Activated T-helper 1 cell treated with anti-CD3 and anti-CD28 coated beads, Interleukin-12 subunit alpha, Interleukin-12 subunit beta, Interleukin-2, Interleukin-4 antibody, amounts not matched to agents 30 ng/mL and 10 ng/mL and 1 ng/mL, durations not matched to agents 14 hours and 24 hours and 36 hours (primary cell): ENCODE data around the gene ERN1. TPM values are rescaled to one million over a fixed set of nuclear protein-coding genes. Genes with fewer than 3 reads are reported as not detected.
"Not testable (repeated sequence)": the region's sequence is repeated elsewhere in the genome, so short reads cannot be mapped to it uniquely, and the experiment has no call there.

ENCODE experiments used
- DNase-seq: peaks from one replicate; pipeline ENCODE4 v3.0.0; 2021; ENCODE audit warnings: low spot score
- H3K27ac Mint-ChIP-seq: one replicate; pipeline ENCODE4 v1.8.0; 2021; ENCODE audit warnings: mild to moderate bottlenecking, mixed read lengths
- H3K27me3 Mint-ChIP-seq: one replicate; pipeline ENCODE4 v1.8.0; 2022; ENCODE audit warnings: mild to moderate bottlenecking, moderate library complexity, mixed read lengths; ENCODE audit not compliant: insufficient read depth
- H3K36me3 Mint-ChIP-seq: one replicate; pipeline ENCODE4 v1.8.0; 2021; ENCODE audit warnings: low read depth, mixed read lengths
- H3K4me1 Mint-ChIP-seq: one replicate; pipeline ENCODE4 v1.8.0; 2021; ENCODE audit warnings: low read depth, mixed read lengths
- H3K4me3 Mint-ChIP-seq: one replicate; pipeline ENCODE4 v1.8.0; 2021; ENCODE audit warnings: mild to moderate bottlenecking, moderate library complexity, mixed read lengths
- H3K9me3 Mint-ChIP-seq: one replicate; pipeline ENCODE4 v1.8.0; 2021; ENCODE audit warnings: mixed read lengths
- intact Hi-C: fragments of 100-400 bp; cut with micrococcal nuclease; formaldehyde crosslinking; loops from one replicate; pipeline ENCODE4 v1.15.1; 2024
- total RNA-seq: library from RNA; stranded (reverse); gene quantifications from 2 replicates; pipeline ENCODE4 v1.2.3, GENCODE V29; 2022

The ERN1 gene
- total RNA-seq, 1 donor from 2014 or later = 90.0 TPM

DNA sequence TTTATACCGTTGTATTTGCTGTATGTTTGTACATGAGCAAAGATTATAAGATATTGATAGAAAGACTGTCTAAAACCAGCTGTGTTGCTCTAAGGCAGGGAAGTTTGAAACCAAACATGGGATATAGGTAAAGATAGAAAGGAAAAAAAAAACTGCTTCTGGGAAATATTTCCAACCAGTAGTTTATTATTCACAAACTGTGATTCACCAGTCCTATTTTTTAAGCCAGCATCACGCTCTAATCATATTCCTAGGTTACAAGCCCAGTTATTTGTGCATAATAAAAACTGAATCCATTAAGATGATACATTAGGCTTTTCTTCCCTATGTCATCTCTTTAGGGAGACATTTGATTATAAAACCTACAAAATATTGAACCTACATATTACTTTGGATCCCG is 4.0 kb downstream of the ERN1 start:
- H3K9me3 Mint-ChIP-seq = no peaks in the 10 kb centered on the region
- H3K27me3 Mint-ChIP-seq = no peaks in the 10 kb centered on the region
- H3K4me1 Mint-ChIP-seq = peaks cover 79% of the 10 kb centered on the region
- intact Hi-C loops = no loop called here
- peak overlapping the region; percentile 98 for H3K4me3 Mint-ChIP-seq
- DNase-seq = no peak
- peaks cover 52% of the 10 kb centered on the region for H3K36me3 Mint-ChIP-seq
- no peak overlapping the region for H3K27ac Mint-ChIP-seq

DNA sequence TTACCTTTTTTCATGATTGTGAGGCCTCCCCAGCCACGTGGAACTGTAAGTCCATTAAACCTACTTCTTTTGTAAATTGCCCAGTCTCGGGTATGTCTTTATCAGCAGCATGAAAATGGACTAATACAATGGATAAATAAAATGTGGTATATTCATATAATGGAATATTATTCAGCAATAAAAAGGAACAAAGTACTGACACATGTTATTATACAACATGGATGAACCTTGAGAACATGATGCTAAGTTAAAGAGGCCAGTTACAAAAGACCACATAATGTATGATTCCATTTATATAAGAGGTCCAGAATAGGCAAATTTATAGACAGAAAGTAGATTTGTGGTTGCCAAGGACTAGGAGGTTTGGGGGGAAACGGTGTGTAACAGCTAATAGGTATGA is 5.3 kb downstream of the ERN1 start:
- peak overlapping the region; percentile 64 for H3K27ac Mint-ChIP-seq
- no peak for DNase-seq
- peaks cover 83% of the 10 kb centered on the region for H3K4me1 Mint-ChIP-seq
- peaks cover 57% of the 10 kb centered on the region for H3K36me3 Mint-ChIP-seq
- H3K9me3 Mint-ChIP-seq = no peaks in the 10 kb centered on the region
- H3K27me3 Mint-ChIP-seq = no peaks in the 10 kb centered on the region
- peak overlapping the region; percentile 29 for H3K4me3 Mint-ChIP-seq
- intact Hi-C loops = no loop called here

DNA sequence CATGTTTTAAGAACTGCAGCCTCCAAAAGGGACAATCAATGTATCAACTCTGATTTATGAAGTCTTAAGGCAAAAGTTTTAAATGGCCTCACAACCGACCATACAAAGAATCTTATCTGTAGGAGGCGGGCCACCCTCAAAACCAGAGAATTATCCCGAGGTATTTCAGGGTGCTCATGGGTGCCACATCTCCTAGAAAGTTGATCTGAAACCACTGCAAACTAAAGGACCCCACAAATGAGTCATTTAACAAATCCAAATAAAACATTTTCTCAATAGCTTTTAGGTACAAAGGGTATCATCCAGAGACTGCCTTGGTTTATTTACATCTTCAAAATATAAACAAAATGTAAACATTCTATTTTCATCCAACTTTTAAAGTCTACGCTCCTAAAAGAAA is 6.8 kb downstream of the ERN1 start:
- intact Hi-C loops = no loop called here
- peak overlapping the region; percentile 58 for H3K4me3 Mint-ChIP-seq
- H3K4me1 Mint-ChIP-seq = peaks cover 83% of the 10 kb centered on the region
- peaks cover 53% of the 10 kb centered on the region for H3K36me3 Mint-ChIP-seq
- H3K9me3 Mint-ChIP-seq = no peaks in the 10 kb centered on the region
- H3K27me3 Mint-ChIP-seq = no peaks in the 10 kb centered on the region
- DNase-seq = no peak
- no peak overlapping the region for H3K27ac Mint-ChIP-seq

DNA sequence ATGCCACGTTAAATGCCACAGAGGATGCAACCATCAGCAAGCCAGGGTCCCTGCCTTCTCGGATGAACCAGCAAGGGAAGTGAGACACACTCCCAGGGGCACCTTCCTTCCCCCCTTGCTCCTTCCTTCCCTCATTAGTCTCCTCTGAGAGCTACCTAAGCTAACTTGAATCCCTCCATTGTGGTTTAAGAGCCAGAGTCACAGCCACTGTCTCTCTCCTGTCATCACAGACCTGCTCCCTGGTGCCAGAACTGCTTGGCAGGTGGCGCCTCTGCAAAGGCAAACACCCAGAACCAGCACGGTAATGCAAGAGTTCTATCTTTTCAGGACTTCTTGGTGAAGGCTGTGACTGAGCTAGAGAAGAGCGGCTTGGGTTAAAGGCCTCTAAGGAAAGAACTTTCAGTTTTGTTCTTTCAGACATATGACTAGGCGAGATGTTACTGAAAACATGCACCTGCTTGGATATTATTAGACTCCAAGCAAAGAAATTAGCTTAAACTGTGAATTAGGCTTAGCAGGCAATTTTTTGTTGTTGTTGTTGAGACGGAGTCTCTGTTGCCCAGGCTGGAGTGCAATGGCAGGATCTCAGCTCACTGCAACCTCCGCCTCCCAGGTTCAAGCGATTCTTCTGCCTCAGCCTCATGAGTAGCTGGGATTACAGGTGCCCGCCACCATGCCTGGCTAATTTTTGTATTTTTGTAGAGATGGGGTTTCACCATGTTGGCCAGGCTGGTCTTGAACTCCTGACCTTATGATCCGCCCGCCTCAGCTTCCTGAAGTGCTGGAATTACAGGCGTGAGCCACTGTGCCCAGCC is 8.8 kb downstream of the ERN1 start:
- peak overlapping the region; percentile 79 for H3K4me3 Mint-ChIP-seq
- intact Hi-C loops = loop anchor here (1.0 to 2.0 kb wide), 4 partner anchors 9 to 60 kb away; partner anchors contain the start of gene ERN1

DNA sequence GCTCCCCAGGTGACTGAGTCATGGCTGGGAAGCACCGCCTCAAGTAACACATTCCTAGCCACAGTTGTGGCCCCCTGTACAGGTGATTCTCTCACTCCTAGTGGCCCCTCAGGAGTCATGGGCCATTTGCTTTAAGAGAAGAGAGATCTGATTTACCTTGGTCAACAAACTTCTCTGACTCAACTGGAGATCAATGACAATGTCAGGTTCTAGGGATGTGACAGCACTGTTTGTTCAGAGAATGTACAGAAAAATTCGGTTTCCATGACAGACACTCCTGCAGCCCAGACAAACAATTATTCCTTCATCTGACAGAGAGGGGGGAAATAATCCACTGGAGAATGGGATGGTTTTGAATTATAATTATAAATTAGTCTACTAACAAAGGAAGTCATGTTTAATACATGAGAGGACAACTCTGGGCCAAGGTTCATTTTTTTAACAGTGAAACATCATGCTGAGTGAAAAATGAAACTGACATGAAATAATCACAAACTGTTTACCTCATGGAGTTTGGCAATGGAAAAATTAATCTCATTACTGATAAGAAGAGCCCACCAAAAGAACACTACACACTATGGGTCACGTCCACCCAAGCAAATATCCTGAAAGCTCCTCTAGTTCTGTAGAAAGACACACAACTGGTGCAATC is 9.7 kb downstream of the ERN1 start:
- Mint-ChIP-seq H3K27ac (peak overlapping the region; percentile 98), H3K4me3 (peak overlapping the region; percentile 79), H3K4me1 (peaks cover 85% of the 10 kb centered on the region), H3K9me3 (no peaks in the 10 kb centered on the region), H3K27me3 (no peaks in the 10 kb centered on the region), H3K36me3 (peaks cover 55% of the 10 kb centered on the region)
- DNase-seq = no peak
- intact Hi-C loops = loop anchor here (2.0 kb wide), 1 partner anchor 59 kb away; no protein-coding TSS in a partner anchor

More for the DNA sequence above, 8.8 kb downstream of the ERN1 start:
- Mint-ChIP-seq H3K27ac (peak overlapping the region; percentile 98), H3K4me1 (peaks cover 85% of the 10 kb centered on the region), H3K36me3 (peaks cover 49% of the 10 kb centered on the region)
- not testable (repeated sequence) for H3K9me3 Mint-ChIP-seq, H3K27me3 Mint-ChIP-seq
- peak; percentile 38 for DNase-seq

DNA sequence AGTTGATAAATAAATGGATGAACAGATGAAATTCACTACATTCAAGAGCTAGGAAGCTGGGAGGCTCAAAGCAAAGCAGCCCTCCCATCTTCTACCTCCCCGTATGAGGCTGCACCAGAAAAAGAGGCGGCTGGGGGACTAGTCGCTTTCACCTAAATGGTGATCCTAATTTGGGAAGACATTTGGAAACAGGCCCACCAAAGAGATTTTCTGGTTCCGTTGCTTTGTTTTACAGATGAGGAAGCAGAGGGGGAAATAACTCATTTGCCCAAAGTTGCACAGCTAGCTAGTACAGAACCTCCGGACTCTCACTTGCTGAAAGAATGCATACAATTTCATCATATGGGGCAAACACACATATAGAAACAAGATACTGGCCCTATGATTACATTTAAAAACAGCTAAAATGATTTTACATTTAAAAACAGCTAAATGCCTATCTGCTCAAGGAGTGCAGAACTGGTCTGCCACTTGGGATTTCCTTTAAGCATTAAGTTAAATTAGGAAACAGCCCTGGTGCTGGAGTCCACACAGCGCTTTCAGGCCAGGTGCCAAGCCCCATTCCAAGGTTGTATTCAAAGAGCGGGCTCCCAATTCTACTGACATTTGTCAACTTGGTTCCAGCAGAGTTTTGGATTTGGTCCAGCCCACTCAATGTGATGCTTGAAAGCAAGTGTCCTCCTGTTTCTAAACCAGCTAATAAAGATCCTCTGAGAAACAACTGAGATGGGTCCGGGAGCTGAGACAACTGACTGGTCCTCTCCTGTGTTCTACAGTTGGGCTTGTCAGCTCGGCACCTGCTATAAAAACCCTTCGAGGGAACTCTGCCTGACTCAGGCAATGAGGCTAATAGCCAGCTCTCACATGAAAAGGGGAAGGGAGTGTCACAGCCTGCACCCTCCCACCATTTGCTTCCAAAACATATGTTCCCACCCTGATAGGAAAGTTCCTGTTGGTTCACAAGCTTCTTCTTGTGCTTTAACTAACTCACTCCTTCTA is 11.7 kb downstream of the ERN1 start:
- H3K27ac Mint-ChIP-seq = peak overlapping the region; percentile 40
- intact Hi-C loops = no loop called here
- no peaks in the 10 kb centered on the region for H3K9me3 Mint-ChIP-seq
- no peaks in the 10 kb centered on the region for H3K27me3 Mint-ChIP-seq
- H3K4me3 Mint-ChIP-seq = no peak overlapping the region
- H3K36me3 Mint-ChIP-seq = peaks cover 51% of the 10 kb centered on the region
- H3K4me1 Mint-ChIP-seq = peaks cover 79% of the 10 kb centered on the region
- DNase-seq = no peak

DNA sequence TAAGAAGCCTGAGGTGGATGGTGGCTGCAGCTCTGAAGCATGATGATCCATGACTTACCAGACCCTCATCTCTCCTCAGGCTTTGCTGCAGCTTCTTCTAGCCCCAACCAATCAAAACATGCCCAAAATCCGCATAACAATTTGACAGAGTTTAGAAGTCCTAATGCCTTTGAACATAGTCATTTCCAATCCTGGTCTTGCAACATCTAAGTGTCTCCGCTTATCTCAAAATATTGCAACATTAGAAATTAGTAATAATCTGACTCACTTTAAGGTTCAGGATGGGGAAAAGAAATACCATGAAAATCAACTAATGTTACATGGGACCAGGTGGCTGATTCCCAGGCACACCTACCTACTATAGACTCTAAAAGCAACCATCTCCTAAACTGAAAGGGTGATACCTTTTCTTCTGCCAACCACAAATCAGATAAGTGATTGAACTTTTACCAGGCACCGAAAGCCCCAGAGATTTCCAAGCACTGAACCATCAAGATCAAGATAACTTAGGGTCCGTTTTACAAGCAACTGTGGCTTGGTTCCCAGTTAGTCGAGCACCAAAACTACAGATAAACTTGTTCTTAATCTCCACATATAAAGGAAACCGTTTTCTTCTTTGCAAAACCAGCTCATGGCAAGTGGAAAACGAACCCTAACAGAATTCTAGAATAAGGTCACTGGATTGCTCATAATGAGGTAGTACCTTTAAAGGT is 14.0 kb downstream of the ERN1 start:
- DNase-seq = no peak
- Mint-ChIP-seq H3K4me3 (peak overlapping the region; percentile 70), H3K36me3 (peaks cover 44% of the 10 kb centered on the region), H3K4me1 (peaks cover 68% of the 10 kb centered on the region), H3K9me3 (no peaks in the 10 kb centered on the region), H3K27me3 (no peaks in the 10 kb centered on the region), H3K27ac (peak overlapping the region; percentile 83)
- intact Hi-C loops = loop anchor here (1.0 kb wide), 2 partner anchors 14 to 25 kb away; partner anchors contain the start of gene ERN1

DNA sequence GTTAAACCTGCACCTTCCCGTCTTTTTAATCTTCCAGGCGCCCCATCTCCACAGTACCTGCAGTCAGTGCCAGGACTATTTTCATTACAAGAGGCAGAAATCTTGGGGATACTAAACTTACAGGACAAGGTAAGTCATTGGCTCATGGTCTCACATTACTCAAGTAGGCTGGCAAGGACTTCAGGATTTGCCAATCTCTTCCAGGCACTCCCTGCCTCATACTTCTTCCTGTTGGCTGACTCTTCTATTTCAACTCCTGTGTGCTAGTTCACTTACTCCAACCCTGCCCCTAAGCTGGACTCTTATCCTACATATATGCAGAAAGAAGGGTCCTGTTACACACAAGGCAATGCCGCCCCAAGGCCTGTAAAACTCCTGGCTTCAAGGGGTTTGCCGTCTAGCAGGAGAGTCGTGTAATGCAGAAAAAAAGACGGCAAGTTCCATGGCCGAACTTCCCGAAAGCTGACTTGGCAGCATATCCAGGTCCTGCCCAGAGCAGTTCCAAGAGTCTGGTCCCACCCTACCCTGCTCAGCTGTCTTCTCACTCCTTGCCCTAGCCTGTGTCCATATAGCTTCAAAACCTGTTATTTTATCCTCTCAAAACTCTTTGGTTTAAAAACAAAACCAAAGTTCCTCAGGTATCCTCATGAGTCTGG is 14.8 kb downstream of the ERN1 start:
- H3K9me3 Mint-ChIP-seq = no peaks in the 10 kb centered on the region
- peak overlapping the region; percentile 34 for H3K4me3 Mint-ChIP-seq
- H3K27ac Mint-ChIP-seq = peak overlapping the region; percentile 83
- no peak for DNase-seq
- H3K4me1 Mint-ChIP-seq = peaks cover 68% of the 10 kb centered on the region
- peaks cover 45% of the 10 kb centered on the region for H3K36me3 Mint-ChIP-seq
- H3K27me3 Mint-ChIP-seq = no peaks in the 10 kb centered on the region
- intact Hi-C loops = no loop called here

DNA sequence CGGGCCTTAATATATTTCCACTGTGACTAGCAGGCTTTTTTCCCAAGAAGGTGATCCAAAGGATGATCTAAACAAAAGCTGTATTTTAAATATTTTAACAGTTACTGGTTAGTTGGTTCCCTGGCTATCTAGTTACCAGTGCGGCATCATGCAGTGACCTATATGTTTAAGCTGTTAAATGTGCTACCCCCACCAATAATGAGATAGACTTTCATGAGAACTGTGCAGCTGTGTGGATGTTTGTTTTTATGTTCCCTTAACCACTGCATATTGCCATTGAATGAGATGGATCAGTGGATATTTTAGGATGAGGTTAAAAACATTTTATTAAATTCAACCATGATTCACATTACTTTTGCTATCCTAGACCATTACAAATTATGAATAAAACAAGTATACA is 16.9 kb downstream of the ERN1 start:
- H3K27ac Mint-ChIP-seq = no peak overlapping the region
- no peaks in the 10 kb centered on the region for H3K9me3 Mint-ChIP-seq
- H3K4me3 Mint-ChIP-seq = no peak overlapping the region
- peaks cover 73% of the 10 kb centered on the region for H3K4me1 Mint-ChIP-seq
- no peaks in the 10 kb centered on the region for H3K27me3 Mint-ChIP-seq
- intact Hi-C loops = no loop called here
- H3K36me3 Mint-ChIP-seq = peaks cover 50% of the 10 kb centered on the region
- DNase-seq = no peak

DNA sequence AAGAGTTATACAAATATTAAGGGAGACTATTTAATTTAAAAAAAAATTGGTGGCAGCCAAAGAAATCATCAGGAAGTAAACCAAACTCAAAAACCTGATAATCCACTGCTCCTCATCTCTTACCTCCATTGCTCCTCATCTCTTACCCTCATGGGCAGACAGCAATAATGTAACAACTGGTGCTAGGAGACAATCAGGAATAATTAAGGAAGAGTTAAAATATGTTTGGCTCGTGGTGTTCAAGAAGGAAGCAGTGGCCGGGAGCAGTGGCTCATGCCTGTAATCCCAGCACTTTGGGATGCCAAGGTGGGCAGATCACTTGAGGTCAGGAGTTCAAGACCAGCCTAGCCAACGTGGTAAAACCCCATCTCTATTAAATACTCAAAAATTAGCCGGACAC is 18.1 kb downstream of the ERN1 start:
- DNase-seq = no peak
- H3K27me3 Mint-ChIP-seq = no peaks in the 10 kb centered on the region
- peaks cover 76% of the 10 kb centered on the region for H3K4me1 Mint-ChIP-seq
- intact Hi-C loops = no loop called here
- peaks cover 48% of the 10 kb centered on the region for H3K36me3 Mint-ChIP-seq
- H3K4me3 Mint-ChIP-seq = no peak overlapping the region
- no peaks in the 10 kb centered on the region for H3K9me3 Mint-ChIP-seq
- H3K27ac Mint-ChIP-seq = no peak overlapping the region

DNA sequence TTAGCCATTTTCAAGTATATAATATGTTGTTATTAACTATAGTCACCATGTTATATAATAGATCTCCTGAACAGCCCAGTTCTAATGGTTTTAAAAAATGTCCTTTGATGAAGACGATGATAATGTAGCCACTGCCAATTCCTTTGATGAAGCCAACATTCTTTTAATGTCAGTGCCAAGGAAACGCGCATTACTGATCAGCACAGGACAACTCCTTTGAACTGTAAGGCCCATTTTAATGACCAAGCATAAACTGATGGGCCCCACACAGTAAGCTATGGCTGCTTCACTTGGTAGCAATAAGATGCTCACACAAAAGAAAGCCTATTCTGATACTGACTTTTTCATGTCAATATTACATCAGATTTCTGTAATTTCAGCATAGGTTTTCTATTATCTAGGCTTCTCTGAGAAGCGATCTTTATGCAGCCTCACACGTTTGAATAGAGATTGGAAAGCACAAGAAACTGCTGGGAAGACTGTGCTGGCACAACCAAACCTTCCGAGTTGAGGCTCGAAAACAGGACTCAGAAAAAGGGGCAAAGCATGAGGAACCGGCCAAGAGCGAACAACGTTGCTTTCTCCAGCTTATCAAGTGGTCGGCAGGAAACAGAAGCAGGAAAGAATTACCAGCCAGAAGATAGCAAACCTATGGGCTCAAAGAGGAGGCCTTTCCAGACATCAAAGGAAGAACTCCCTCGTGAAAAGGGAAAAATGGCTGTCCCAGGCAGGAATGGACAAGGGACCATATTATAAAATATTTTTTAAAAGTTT is 19.4 kb downstream of the ERN1 start:
- no peaks in the 10 kb centered on the region for H3K9me3 Mint-ChIP-seq
- H3K4me3 Mint-ChIP-seq = no peak overlapping the region
- DNase-seq = no peak
- H3K27ac Mint-ChIP-seq = peak overlapping the region; percentile 69
- peaks cover 42% of the 10 kb centered on the region for H3K36me3 Mint-ChIP-seq
- intact Hi-C loops = no loop called here
- H3K4me1 Mint-ChIP-seq = peaks cover 76% of the 10 kb centered on the region
- H3K27me3 Mint-ChIP-seq = no peaks in the 10 kb centered on the region
